HG02678 (cell line): Measurements from ENCODE around the gene OGA.

Source experiments
- ATAC-seq: cut with Tn5 transposase; IDR thresholded peaks from one replicate; pipeline ENCODE4 v1.9.1; 2021; ENCODE audit warnings: mild to moderate bottlenecking, moderate library complexity; ENCODE audit not compliant: unreplicated experiment

The OGA gene

GRCh38 chr10:101761226-101761625 is 57.0 kb downstream of the OGA start:
- no peak for ATAC-seq

- no peak for ATAC-seq
Measured at GRCh38 chr10:101760510-101760909, 57.7 kb downstream of the OGA start.

DNA sequence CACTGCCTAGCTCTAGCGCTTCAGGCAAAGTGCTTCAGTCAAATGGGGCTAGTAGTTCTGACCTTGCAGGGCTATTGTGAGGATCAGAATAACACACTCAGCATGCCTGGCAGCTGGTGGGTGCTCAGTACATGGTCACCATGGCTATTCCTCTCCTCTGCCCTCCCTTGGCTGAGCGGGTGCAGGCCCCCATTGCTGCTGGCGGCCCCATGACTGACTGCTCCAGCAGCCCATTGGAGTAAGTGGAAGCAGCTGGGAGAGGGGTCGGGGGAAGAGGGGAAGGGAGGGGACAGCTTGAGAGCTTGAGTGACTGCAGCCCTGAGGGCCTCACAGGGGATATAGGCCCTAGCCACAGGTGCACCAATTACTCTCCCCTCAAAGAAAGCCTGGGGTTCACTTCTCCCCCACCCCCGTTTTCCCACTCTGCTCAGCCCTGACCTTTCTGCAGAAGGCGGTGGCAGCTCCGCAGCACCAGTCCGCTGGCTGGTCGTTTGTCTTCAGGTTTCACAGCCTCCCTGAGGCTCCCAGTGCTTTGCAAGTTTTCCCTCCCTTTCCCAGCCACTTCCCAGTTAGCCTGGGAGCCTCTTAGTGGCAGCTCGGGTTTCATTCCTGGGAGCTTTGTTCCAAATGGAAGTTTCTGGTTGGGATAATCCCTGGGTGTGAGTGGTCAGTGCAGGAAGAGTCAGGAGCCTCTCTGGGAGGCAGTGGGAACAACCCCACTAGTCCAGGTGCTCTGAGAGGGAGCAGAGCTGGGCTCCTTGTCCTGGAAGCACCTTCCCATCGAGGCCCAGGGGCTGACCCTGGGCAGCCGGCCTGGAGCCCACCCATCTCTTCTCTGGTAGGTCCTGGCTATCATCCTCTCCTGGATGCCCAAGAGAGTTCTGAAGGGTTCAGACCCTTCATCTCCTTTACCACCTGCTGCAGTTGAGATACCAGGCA is 58.7 kb downstream of the OGA start:
- no peak for ATAC-seq

DNA sequence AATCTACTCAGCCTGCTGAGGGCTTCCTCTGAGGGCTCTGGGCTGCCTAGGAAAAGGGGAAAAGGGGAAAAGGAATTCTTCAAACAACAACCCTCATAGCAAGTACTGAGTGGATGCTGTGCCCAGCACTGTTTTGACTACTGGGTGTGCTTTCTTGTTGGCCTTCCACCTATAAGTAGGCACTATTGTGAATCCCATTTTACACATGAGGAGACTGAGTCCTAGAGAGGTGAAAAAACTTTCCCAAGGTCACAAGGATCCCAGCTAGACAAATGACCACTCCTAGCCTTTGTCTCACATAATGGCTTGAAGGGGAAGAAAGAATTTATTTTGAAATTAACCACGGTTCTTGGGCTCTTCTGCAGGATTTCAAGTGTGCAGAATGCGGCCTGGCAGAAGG is 59.4 kb downstream of the OGA start:
- no peak for ATAC-seq

DNA sequence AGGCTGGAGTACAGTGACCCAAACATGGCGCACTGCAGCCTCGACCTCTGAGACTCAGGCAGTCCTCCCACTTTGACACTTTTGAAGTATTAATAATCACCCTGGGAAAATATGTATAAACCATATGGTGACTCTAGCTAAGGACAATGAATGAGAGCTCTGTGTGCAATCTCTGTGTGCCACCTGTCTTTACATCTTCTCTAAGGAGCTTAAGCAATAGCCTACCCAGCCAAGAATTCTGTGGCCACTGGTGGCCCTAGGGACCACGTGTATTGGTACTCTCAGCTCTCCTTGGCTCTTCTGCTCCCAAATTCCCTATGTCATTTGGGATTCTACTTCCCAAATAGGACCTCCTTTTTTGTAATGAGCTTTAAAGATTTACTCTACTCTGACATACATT is 66.0 kb downstream of the OGA start:
- no peak for ATAC-seq

- ATAC-seq: no peak
Measured at GRCh38 chr10:101749047-101750016, 68.9 kb downstream of the OGA start.

DNA sequence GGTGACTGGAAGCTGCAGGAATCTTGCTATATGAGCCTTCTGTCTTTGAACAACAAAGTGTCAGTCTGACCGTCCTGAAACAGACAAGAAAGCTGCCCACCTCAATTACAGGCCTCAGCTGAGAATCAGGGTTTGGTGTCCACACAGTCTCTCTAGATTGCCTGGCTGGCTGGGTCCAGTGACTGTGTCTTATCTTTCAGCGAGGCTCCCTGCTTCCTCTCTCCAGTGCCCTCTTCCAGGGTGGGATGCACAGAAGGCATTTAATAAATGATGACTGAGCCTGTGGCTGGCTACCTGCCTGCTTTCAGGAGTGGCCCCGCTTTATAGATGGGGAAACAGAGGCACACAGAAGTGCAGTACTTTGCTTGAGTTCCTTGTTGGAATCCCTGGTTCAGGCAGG is 69.7 kb downstream of the OGA start:
- no peak for ATAC-seq

DNA sequence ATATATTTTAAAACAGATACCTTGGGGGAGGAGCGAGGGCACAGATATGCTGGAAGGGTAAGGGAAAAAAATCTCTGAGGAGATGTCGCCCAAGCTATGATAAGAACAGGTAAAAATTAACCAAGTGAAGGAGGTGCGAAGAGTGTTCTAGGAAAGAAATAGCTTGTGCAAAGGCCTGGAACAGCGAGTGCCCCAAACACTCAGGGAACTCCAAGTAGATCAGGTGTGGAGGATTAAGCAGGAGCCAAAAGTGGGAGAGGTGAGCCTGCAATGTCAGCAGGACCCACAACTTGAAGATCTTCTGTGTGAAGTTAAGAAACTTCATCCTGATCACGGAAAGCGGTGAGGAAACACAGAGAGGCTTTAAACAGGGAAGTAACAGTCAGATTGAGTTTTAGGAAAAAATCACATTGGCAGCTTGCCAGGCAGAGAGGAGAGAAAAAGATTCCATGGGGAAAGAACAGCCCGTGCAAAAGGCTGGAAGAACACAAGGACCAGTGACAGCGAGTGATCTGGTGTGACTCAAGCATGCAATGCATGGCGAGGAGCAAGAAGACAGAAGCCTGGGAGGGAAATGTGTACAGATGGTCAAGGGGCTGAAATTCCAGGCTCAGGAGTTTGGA is 73.1 kb downstream of the OGA start:
- no peak for ATAC-seq

- no peak for ATAC-seq
Measured at GRCh38 chr10:101744267-101744666, 74.0 kb downstream of the OGA start.

DNA sequence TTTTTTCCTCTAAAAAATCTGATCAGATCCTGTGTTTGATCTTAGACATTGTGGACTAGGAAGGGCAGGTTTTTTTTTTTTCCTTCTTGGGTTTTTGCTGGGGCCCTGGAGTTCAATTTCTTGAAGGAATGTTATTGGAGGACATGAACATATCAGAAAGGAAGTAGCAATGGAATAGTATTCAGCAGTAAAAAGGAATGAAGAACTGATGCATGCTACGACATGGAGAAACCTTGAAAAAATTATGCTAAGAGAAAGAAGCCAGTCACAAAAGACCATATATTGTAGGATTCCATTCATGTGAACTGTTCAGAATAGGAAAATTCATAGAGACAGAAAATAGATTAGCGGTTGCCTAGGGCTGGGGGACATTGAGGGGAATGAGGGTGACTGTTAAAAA is 76.3 kb downstream of the OGA start:
- ATAC-seq: no peak

GRCh38 chr10:101736666-101737065 is 81.6 kb downstream of the OGA start:
- no peak for ATAC-seq
